Kidney (tissue), 14 donors: Measurements from ENCODE around the gene CUX1. TPM values are rescaled to one million over a fixed set of nuclear protein-coding genes. Genes with fewer than 3 reads are reported as not detected.
"Not testable (repeated sequence)": the region's sequence is repeated elsewhere in the genome, so short reads cannot be mapped to it uniquely, and the experiment has no call there.

Experiments used
- DNase-seq, 5 donors: peaks; one replicate each; pipeline ENCODE4 v3.0.0-alpha.2; 2013 to 2020
- FAIRE-seq: peaks from 2 replicates; lab custom pipeline; 2012; peaks lifted over from hg19 to GRCh38; lab: Jason Lieb, UNC
- H3K27ac ChIP-seq, 2 donors: one replicate each; pipeline ENCODE4 v1.7.0; 2013; ENCODE audit warnings: low read depth in 2 of 2, low read length in 2 of 2, inconsistent platforms in 1 of 2
- H3K27me3 ChIP-seq: one replicate; pipeline ENCODE4 v1.7.1; 2013; ENCODE audit warnings: low read length, inconsistent platforms; ENCODE audit not compliant: control insufficient read depth, insufficient read depth
- H3K36me3 ChIP-seq, 3 donors: one replicate each; pipeline versions ENCODE4 v1.7.0 to v1.7.1; 2013; ENCODE audit warnings: low read length in 3 of 3, control low read depth in 1 of 3, inconsistent platforms in 1 of 3; ENCODE audit not compliant: insufficient read depth in 3 of 3, control insufficient read depth in 2 of 3
- H3K4me1 ChIP-seq, 3 donors: one replicate each; pipeline versions ENCODE4 v1.7.0 to v1.7.1; 2013; ENCODE audit warnings: low read length in 3 of 3, inconsistent platforms in 1 of 3, low read depth in 1 of 3; ENCODE audit not compliant: control insufficient read depth in 2 of 3, insufficient read depth in 2 of 3
- H3K4me3 ChIP-seq, 3 donors: one replicate each; pipeline versions ENCODE4 v1.7.0 to v1.8.1; 2013; ENCODE audit warnings: low read length in 3 of 3, control low read depth in 1 of 3, inconsistent platforms in 1 of 3
- H3K9ac ChIP-seq, 3 donors: one replicate each; pipeline versions ENCODE4 v1.7.0 to v1.7.1; 2013; ENCODE audit warnings: low read length in 3 of 3, control low read depth in 1 of 3, inconsistent platforms in 1 of 3
- H3K9me3 ChIP-seq, 3 donors: one replicate each; pipeline versions ENCODE4 v1.7.0 to v1.7.1; 2013; ENCODE audit warnings: low read length in 3 of 3, control low read depth in 1 of 3, inconsistent platforms in 1 of 3; ENCODE audit not compliant: control insufficient read depth in 2 of 3, insufficient read depth in 1 of 3
- CTCF ChIP-seq: IDR thresholded peaks from 3 replicates; pipeline ENCODE4 v1.5.1; 2012; ENCODE audit warnings: mild to moderate bottlenecking, moderate library complexity, borderline replicate concordance; ENCODE audit not compliant: insufficient read depth; ENCODE audit errors: extremely low read depth
- intact Hi-C: fragments of 100-400 bp; cut with DNase I; formaldehyde crosslinking; loops from one replicate; pipeline ENCODE4 v1.11.1; 2022
- polyA plus RNA-seq: library from polyadenylated mRNA; stranded (reverse); fragments of 350-450 nt; fragmentation: Illumina TruSeq; extraction: RNeasy Lipid Tissue Mini Kit (QIAGEN cat#74804); gene quantifications from one replicate; pipeline ENCODE4 v1.2.3, GENCODE V29; 2014; ENCODE audit warnings: low read depth, low replicate concordance; ENCODE audit not compliant: insufficient read depth
- total RNA-seq: library from RNA; stranded (reverse); fragmentation: NEBNext Ultra II Directional; extraction: Animal tissue kit (Norgen Biotek cat#: 25700); gene quantifications from one replicate; pipeline ENCODE4 v1.2.1, GENCODE V29; 2021
- donor health status: control.
- donor health status: control.
- donor health status: control.
- donor health status: control.
- donor health status: control.
- donor health status: DM: yes; HTN: yes; CAD: no.
- donor health status: Normal renal cell carcinoma (clear cell type).

Gene CUX1
- total and polyA plus RNA-seq, 2 donors from 2014 or later: 71.4 to 126 TPM

- intact Hi-C loops: no loop called here
- no peak for TF ChIP-seq CTCF
These were observed 189.3 kb downstream of the CUX1 start for GRCh38 chr7:102006695-102007094.

GRCh38 chr7:102008535-102009262 lies 191.3 kb downstream of the CUX1 start:
- H3K27me3 ChIP-seq: no peaks in the 10 kb centered on the region
- H3K4me3 ChIP-seq: no peak overlapping the region
- H3K9ac ChIP-seq: no peak overlapping the region
- peaks cover 0 to 20% (median 6%) of the 10 kb centered on the region in 3 donors for H3K4me1 ChIP-seq
- intact Hi-C loops: no loop called here
- no peaks in the 10 kb centered on the region for H3K9me3 ChIP-seq
- DNase-seq (peak; percentile 42 to 83 (median 59)), FAIRE-seq (no peak)
- no peak for TF ChIP-seq CTCF
- no peaks in the 10 kb centered on the region for H3K36me3 ChIP-seq
- no peak overlapping the region for H3K27ac ChIP-seq

More at GRCh38 chr7:102006695-102007094, 189.3 kb downstream of the CUX1 start:
- no peak overlapping the region for H3K4me3 ChIP-seq
- no peaks in the 10 kb centered on the region for H3K27me3 ChIP-seq
- peaks cover 0 to 20% (median 6%) of the 10 kb centered on the region in 3 donors for H3K4me1 ChIP-seq
- H3K36me3 ChIP-seq: no peaks in the 10 kb centered on the region
- no peak overlapping the region for H3K27ac ChIP-seq
- no peak overlapping the region for H3K9ac ChIP-seq
- no peaks in the 10 kb centered on the region for H3K9me3 ChIP-seq
- FAIRE-seq (no peak), DNase-seq (peak in 1 of 5 donors; percentile 51)

GRCh38 chr7:102009628-102010027 lies 192.2 kb downstream of the CUX1 start:
- no peaks in the 10 kb centered on the region for H3K36me3 ChIP-seq
- peaks cover 0 to 12% (median 3%) of the 10 kb centered on the region in 3 donors for H3K4me1 ChIP-seq
- no peak overlapping the region for H3K27ac ChIP-seq
- no peaks in the 10 kb centered on the region for H3K9me3 ChIP-seq
- H3K27me3 ChIP-seq: no peaks in the 10 kb centered on the region
- no peak for TF ChIP-seq CTCF
- intact Hi-C loops: no loop called here
- no peak for FAIRE-seq
- H3K4me3 ChIP-seq: no peak overlapping the region
- no peak overlapping the region for H3K9ac ChIP-seq
- no peak for DNase-seq

- H3K4me1 ChIP-seq, H3K9ac ChIP-seq, H3K27ac ChIP-seq, intact Hi-C loops, H3K4me3 ChIP-seq, H3K9me3 ChIP-seq, H3K36me3 ChIP-seq, FAIRE-seq, H3K27me3 ChIP-seq: not testable (repeated sequence)
- peak in 1 of 5 donors; percentile 6 for DNase-seq
These were observed 194.8 kb downstream of the CUX1 start for GRCh38 chr7:102012112-102012830.
